ENCODE measurements around the gene INAFM2. TPM values are rescaled to one million over a fixed set of nuclear protein-coding genes. Genes with fewer than 3 reads are reported as not detected.

Gene INAFM2
- 89.8 and 101 TPM in 2 replicates for total RNA-seq (2014; rRNA removed; shearing (Covaris generic))

- no peaks in the 10 kb centered on the region for H3K27me3 ChIP-seq (replicated peaks)
- H3K4me3 ChIP-seq: peak within 1 kb of the TSS; percentile 91
- DNase-seq (ENCODE audit: low read depth in 1 of 2, low spot score in 2 of 2): peak; percentile 97 to 99
- H3K36me3 ChIP-seq: peaks cover 40% of the 10 kb centered on the region
- peaks cover 58% of the 10 kb centered on the region for H3K4me1 ChIP-seq (replicated peaks)
- no peaks in the 10 kb centered on the region for H3K9me3 ChIP-seq (replicated peaks)
- H3K27ac ChIP-seq: peak within 1 kb of the TSS; percentile 36
Observed at GRCh38 chr15:40323239-40323952, at the start of gene INAFM2. TSS of gene INAFM2 (plus strand) at chr15:40323692. CDS start at chr15:40324056, 364 bp downstream.

- H3K4me1 ChIP-seq (replicated peaks): peaks cover 44% of the 10 kb centered on the region
- no peaks in the 10 kb centered on the region for H3K9me3 ChIP-seq (replicated peaks)
- no peak overlapping the region for H3K4me3 ChIP-seq
- DNase-seq (ENCODE audit: low read depth in 1 of 2, low spot score in 2 of 2): peak; percentile 81 to 82
- no peaks in the 10 kb centered on the region for H3K27me3 ChIP-seq (replicated peaks)
- no peak overlapping the region for H3K27ac ChIP-seq
- H3K36me3 ChIP-seq: peaks cover 66% of the 10 kb centered on the region
Observed at GRCh38 chr15:40274350-40275274, 48.9 kb upstream of the INAFM2 start.

- Histone ChIP-seq H3K9me3 (replicated peaks) (no peaks in the 10 kb centered on the region), H3K4me3 (no peak overlapping the region), H3K4me1 (replicated peaks) (peaks cover 54% of the 10 kb centered on the region), H3K36me3 (peaks cover 72% of the 10 kb centered on the region), H3K27ac (no peak overlapping the region), H3K27me3 (replicated peaks) (no peaks in the 10 kb centered on the region)
- no peak for DNase-seq (ENCODE audit: low read depth in 1 of 2, low spot score in 2 of 2)
Observed at GRCh38 chr15:40275523-40275922, 48.0 kb upstream of the INAFM2 start.

- H3K4me3 ChIP-seq: no peak overlapping the region
- no peaks in the 10 kb centered on the region for H3K9me3 ChIP-seq (replicated peaks)
- H3K36me3 ChIP-seq: peaks cover 77% of the 10 kb centered on the region
- no peaks in the 10 kb centered on the region for H3K27me3 ChIP-seq (replicated peaks)
- H3K27ac ChIP-seq: no peak overlapping the region
- DNase-seq (ENCODE audit: low read depth in 1 of 2, low spot score in 2 of 2): no peak
- peaks cover 58% of the 10 kb centered on the region for H3K4me1 ChIP-seq (replicated peaks)
Observed at GRCh38 chr15:40275954-40276353, 47.5 kb upstream of the INAFM2 start.

- H3K36me3 ChIP-seq: peaks cover 84% of the 10 kb centered on the region
Observed at GRCh38 chr15:40276927-40277326, 46.6 kb upstream of the INAFM2 start.

GRCh38 chr15:40277471-40277870 lies 46.0 kb upstream of the INAFM2 start:
- H3K36me3 ChIP-seq: peaks cover 84% of the 10 kb centered on the region
- DNase-seq (ENCODE audit: low read depth in 1 of 2, low spot score in 2 of 2): peak; percentile 83 to 86
- peak overlapping the region; percentile 50 for H3K27ac ChIP-seq
- no peaks in the 10 kb centered on the region for H3K9me3 ChIP-seq (replicated peaks)
- peaks cover 71% of the 10 kb centered on the region for H3K4me1 ChIP-seq (replicated peaks)
- no peak overlapping the region for H3K4me3 ChIP-seq
- H3K27me3 ChIP-seq (replicated peaks): no peaks in the 10 kb centered on the region

More at GRCh38 chr15:40276927-40277326, 46.6 kb upstream of the INAFM2 start:
- DNase-seq (ENCODE audit: low read depth in 1 of 2, low spot score in 2 of 2): no peak
- peak overlapping the region; percentile 50 for H3K27ac ChIP-seq
- H3K27me3 ChIP-seq (replicated peaks): no peaks in the 10 kb centered on the region
- peaks cover 68% of the 10 kb centered on the region for H3K4me1 ChIP-seq (replicated peaks)
- H3K9me3 ChIP-seq (replicated peaks): no peaks in the 10 kb centered on the region
- H3K4me3 ChIP-seq: no peak overlapping the region

- Histone ChIP-seq H3K36me3 (peaks cover 79% of the 10 kb centered on the region), H3K4me1 (replicated peaks) (peaks cover 71% of the 10 kb centered on the region), H3K27me3 (replicated peaks) (no peaks in the 10 kb centered on the region), H3K9me3 (replicated peaks) (no peaks in the 10 kb centered on the region), H3K4me3 (no peak overlapping the region), H3K27ac (peak overlapping the region; percentile 50)
- no peak for DNase-seq (ENCODE audit: low read depth in 1 of 2, low spot score in 2 of 2)
Observed at GRCh38 chr15:40278026-40278425, 45.5 kb upstream of the INAFM2 start.

- Histone ChIP-seq H3K4me1 (replicated peaks) (peaks cover 84% of the 10 kb centered on the region), H3K36me3 (peaks cover 63% of the 10 kb centered on the region), H3K9me3 (replicated peaks) (no peaks in the 10 kb centered on the region), H3K27ac (no peak overlapping the region), H3K4me3 (no peak overlapping the region), H3K27me3 (replicated peaks) (no peaks in the 10 kb centered on the region)
- peak; percentile 80 to 81 for DNase-seq (ENCODE audit: low read depth in 1 of 2, low spot score in 2 of 2)
Observed at GRCh38 chr15:40279437-40280141, 43.9 kb upstream of the INAFM2 start.

- no peaks in the 10 kb centered on the region for H3K27me3 ChIP-seq (replicated peaks)
- H3K4me1 ChIP-seq (replicated peaks): peaks cover 93% of the 10 kb centered on the region
- H3K9me3 ChIP-seq (replicated peaks): no peaks in the 10 kb centered on the region
Observed at GRCh38 chr15:40280260-40281056, 43.0 kb upstream of the INAFM2 start.

GRCh38 chr15:40281057-40281800 lies 42.3 kb upstream of the INAFM2 start:
- H3K4me3 ChIP-seq: peak overlapping the region; percentile 59
- no peak for DNase-seq (ENCODE audit: low read depth in 1 of 2, low spot score in 2 of 2)
- H3K9me3 ChIP-seq (replicated peaks): no peaks in the 10 kb centered on the region
- H3K27ac ChIP-seq: no peak overlapping the region
- H3K4me1 ChIP-seq (replicated peaks): peaks cover 100% of the 10 kb centered on the region
- H3K27me3 ChIP-seq (replicated peaks): no peaks in the 10 kb centered on the region
- H3K36me3 ChIP-seq: peaks cover 51% of the 10 kb centered on the region

More at GRCh38 chr15:40280260-40281056, 43.0 kb upstream of the INAFM2 start:
- H3K4me3 ChIP-seq: no peak overlapping the region
- H3K27ac ChIP-seq: no peak overlapping the region
- H3K36me3 ChIP-seq: peaks cover 57% of the 10 kb centered on the region
- no peak for DNase-seq (ENCODE audit: low read depth in 1 of 2, low spot score in 2 of 2)

- Histone ChIP-seq H3K4me3 (peak overlapping the region; percentile 59), H3K36me3 (peaks cover 46% of the 10 kb centered on the region), H3K9me3 (replicated peaks) (no peaks in the 10 kb centered on the region), H3K27ac (no peak overlapping the region), H3K4me1 (replicated peaks) (peaks cover 100% of the 10 kb centered on the region), H3K27me3 (replicated peaks) (no peaks in the 10 kb centered on the region)
- DNase-seq (ENCODE audit: low read depth in 1 of 2, low spot score in 2 of 2): no peak
Observed at GRCh38 chr15:40281801-40282146, 41.7 kb upstream of the INAFM2 start.

GRCh38 chr15:40282147-40282868 lies 41.2 kb upstream of the INAFM2 start:
- Histone ChIP-seq H3K9me3 (replicated peaks) (no peaks in the 10 kb centered on the region), H3K4me3 (peak overlapping the region; percentile 59), H3K27ac (peak overlapping the region; percentile 42), H3K27me3 (replicated peaks) (no peaks in the 10 kb centered on the region), H3K36me3 (peaks cover 43% of the 10 kb centered on the region), H3K4me1 (replicated peaks) (peaks cover 100% of the 10 kb centered on the region)
- peak in 1 of 2 experiments; percentile 84 for DNase-seq (ENCODE audit: low read depth in 1 of 2, low spot score in 2 of 2)

All from SJSA1 (cell line).